H1 (cell line): Measurements from ENCODE around the gene PRKCA. TPM values are rescaled to one million over a fixed set of nuclear protein-coding genes. Genes with fewer than 3 reads are reported as not detected.

Experiments used
- CTCF ChIA-PET: fragments of 300-600 bp; sonication (Branson Sonifier 250); formaldehyde crosslinking; loops from one replicate; lab custom pipeline; 2021; ENCODE audit not compliant: partially characterized antibody; lab: Charles Lee
- POLR2A ChIA-PET: fragments of 300-600 bp; sonication (Branson Sonifier 250); formaldehyde crosslinking; loops from one replicate; lab custom pipeline; 2021; ENCODE audit warnings: inconsistent platforms; ENCODE audit not compliant: partially characterized antibody; lab: Charles Lee
- DNase-seq, 2 experiments: peaks; one replicate each; pipeline versions ENCODE4 v3.0.0 to v3.0.0-alpha.2; 2010 to 2022; ENCODE audit warnings: low spot score in 2 of 2, low read depth in 1 of 2, mixed read lengths in 1 of 2
- FAIRE-seq: peaks from 2 replicates; lab custom pipeline; 2011; peaks lifted over from hg19 to GRCh38; lab: Jason Lieb, UNC
- H2AFZ ChIP-seq: 2 replicates; pipeline ENCODE4 v1.8.1; 2012; ENCODE audit warnings: low read length, inconsistent platforms
- H2AK5ac ChIP-seq: 2 replicates; pipeline ENCODE4 v1.6.1; 2013; ENCODE audit warnings: low read depth, low read length
- H2BK120ac ChIP-seq: replicated peaks from 2 replicates; pipeline ENCODE3; 2013; ENCODE audit warnings: low read depth, low read length, inconsistent platforms
- H2BK12ac ChIP-seq: 2 replicates; pipeline ENCODE4 v1.6.1; 2013; ENCODE audit warnings: low read depth, low read length
- H2BK15ac ChIP-seq: 2 replicates; pipeline ENCODE4 v1.6.1; 2013; ENCODE audit warnings: low read length
- H2BK20ac ChIP-seq: 2 replicates; pipeline ENCODE4 v1.6.1; 2013; ENCODE audit warnings: low read length
- H2BK5ac ChIP-seq: 2 replicates; pipeline ENCODE4 v1.6.1; 2013; ENCODE audit warnings: low read depth, low read length
- H3K14ac ChIP-seq: 2 replicates; pipeline ENCODE4 v1.6.1; 2013; ENCODE audit warnings: inconsistent platforms; ENCODE audit not compliant: insufficient read length
- H3K18ac ChIP-seq: 2 replicates; pipeline ENCODE4 v1.6.1; 2013; ENCODE audit warnings: low read length; ENCODE audit errors: extremely low read depth
- H3K23ac ChIP-seq: 2 replicates; pipeline ENCODE4 v1.6.1; 2013; ENCODE audit warnings: inconsistent platforms; ENCODE audit not compliant: insufficient read length
- H3K23me2 ChIP-seq: 2 replicates; pipeline ENCODE4 v1.6.1; 2013; ENCODE audit warnings: low read depth, low read length
- H3K27ac ChIP-seq: 2 replicates; pipeline ENCODE4 v1.6.1; 2011; ENCODE audit warnings: low read depth, low read length, inconsistent platforms
- H3K27me3 ChIP-seq, 4 experiments: replicated peaks in 1 of 4; 1 replicate in 1 of 4; 2 replicates in 3 of 4; pipeline versions ENCODE4 v1.6.1 to v1.8.1; 2011 to 2013; ENCODE audit warnings: low read length in 3 of 4, mild to moderate bottlenecking in 3 of 4, inconsistent platforms in 2 of 4, mixed read lengths in 2 of 4, moderate library complexity in 1 of 4; ENCODE audit not compliant: control insufficient read depth in 3 of 4, insufficient read depth in 3 of 4; ENCODE audit errors: extremely low read depth in 1 of 4
- H3K36me3 ChIP-seq, 4 experiments: 2 replicates each; pipeline versions ENCODE4 v1.6.1 to v1.8.1; 2011 to 2013; ENCODE audit warnings: mild to moderate bottlenecking in 4 of 4, low read length in 3 of 4, moderate library complexity in 2 of 4, control low read depth in 1 of 4, inconsistent platforms in 1 of 4; ENCODE audit not compliant: insufficient read depth in 4 of 4, control insufficient read depth in 2 of 4
- H3K4ac ChIP-seq: replicated peaks from 2 replicates; pipeline ENCODE3; 2013; ENCODE audit warnings: low read length, low read depth, mixed read lengths, inconsistent platforms; ENCODE audit not compliant: insufficient read length
- H3K4me1 ChIP-seq, 4 experiments: replicated peaks in 1 of 4; 1 replicate in 1 of 4; 2 replicates in 3 of 4; pipeline versions ENCODE4 v1.6.1 to v1.8.1; 2011 to 2013; ENCODE audit warnings: low read length in 3 of 4, inconsistent platforms in 2 of 4, mixed read lengths in 1 of 4; ENCODE audit not compliant: insufficient read depth in 4 of 4, control insufficient read depth in 3 of 4
- H3K4me2 ChIP-seq, 2 experiments: 2 replicates each; pipeline versions ENCODE4 v1.6.1 to v1.8.1; 2011 to 2013; ENCODE audit warnings: low read depth in 2 of 2, low read length in 2 of 2, control low read depth in 1 of 2, inconsistent platforms in 1 of 2, mild to moderate bottlenecking in 1 of 2; ENCODE audit not compliant: insufficient read depth in 1 of 2
- H3K4me3 ChIP-seq, 4 experiments: fragments of 200-600, 300-600 bp in 1 of 4; sonication (generic), shearing (Covaris generic), sonication (Bioruptor Twin) in 1 of 4; 2 replicates each; pipeline versions ENCODE4 v1.5.1 to v1.8.1; 2011 to 2016; ENCODE audit warnings: low read length in 4 of 4, low read depth in 3 of 4, control low read depth in 2 of 4, inconsistent platforms in 2 of 4, mild to moderate bottlenecking in 2 of 4, mixed read lengths in 1 of 4, moderate library complexity in 1 of 4; ENCODE audit not compliant: insufficient read depth in 2 of 4; ENCODE audit errors: extremely low read depth in 1 of 4
- H3K56ac ChIP-seq: replicated peaks from 2 replicates; pipeline ENCODE3; 2013; ENCODE audit warnings: low read depth, mild to moderate bottlenecking, mixed read lengths, low read length, inconsistent platforms; ENCODE audit not compliant: insufficient read length
- H3K79me1 ChIP-seq: 2 replicates; pipeline ENCODE4 v1.6.1; 2013; ENCODE audit warnings: low read depth, low read length, control low read depth
- H3K79me2 ChIP-seq, 2 experiments: 2 replicates each; pipeline versions ENCODE4 v1.6.1 to v1.8.1; 2012 to 2013; ENCODE audit warnings: low read length in 2 of 2, mild to moderate bottlenecking in 2 of 2, inconsistent platforms in 1 of 2; ENCODE audit not compliant: insufficient read depth in 2 of 2, control insufficient read depth in 1 of 2
- H3K9ac ChIP-seq, 4 experiments: replicated peaks in 1 of 4; 1 replicate in 1 of 4; 2 replicates in 3 of 4; pipeline versions ENCODE4 v1.6.1 to v1.8.1; 2011 to 2013; ENCODE audit warnings: low read depth in 3 of 4, low read length in 3 of 4, control low read depth in 2 of 4, mild to moderate bottlenecking in 2 of 4, moderate library complexity in 2 of 4, inconsistent platforms in 1 of 4; ENCODE audit errors: extremely low read depth in 1 of 4
- H3K9me3 ChIP-seq, 2 experiments: 2 replicates each; pipeline versions ENCODE4 v1.6.1 to v1.8.1; 2012 to 2013; ENCODE audit warnings: mild to moderate bottlenecking in 2 of 2, moderate library complexity in 2 of 2, control low read depth in 1 of 2, inconsistent platforms in 1 of 2, low read depth in 1 of 2, low read length in 1 of 2, mixed read lengths in 1 of 2; ENCODE audit not compliant: insufficient read depth in 2 of 2
- H4K20me1 ChIP-seq, 2 experiments: replicated peaks in 1 of 2; 2 replicates each; pipeline versions ENCODE3 to v1.8.1; 2011 to 2013; ENCODE audit warnings: inconsistent platforms in 2 of 2, low read length in 2 of 2, mild to moderate bottlenecking in 1 of 2; ENCODE audit not compliant: insufficient read depth in 2 of 2, control insufficient read depth in 1 of 2
- H4K5ac ChIP-seq: 2 replicates; pipeline ENCODE4 v1.6.1; 2013; ENCODE audit warnings: low read length, low read depth, mixed read lengths, inconsistent platforms; ENCODE audit not compliant: insufficient read length
- H4K8ac ChIP-seq: 2 replicates; pipeline ENCODE4 v1.8.0; 2013; ENCODE audit warnings: mild to moderate bottlenecking, moderate library complexity, low read length, inconsistent platforms; ENCODE audit not compliant: insufficient read depth; ENCODE audit errors: extremely low read depth
- H4K91ac ChIP-seq: replicated peaks from 2 replicates; pipeline ENCODE3; 2013; ENCODE audit warnings: low read length, mixed read lengths, inconsistent platforms; ENCODE audit not compliant: insufficient read length
- EP300 ChIP-seq, 2 experiments: IDR thresholded peaks; 1 replicate in 1 of 2; 2 replicates in 1 of 2; pipeline ENCODE4 v1.6.1; 2011 to 2012; ENCODE audit warnings: low read depth in 2 of 2, low read length in 2 of 2, mild to moderate bottlenecking in 2 of 2, borderline replicate concordance in 1 of 2, inconsistent platforms in 1 of 2, moderate library complexity in 1 of 2
- POLR2A ChIP-seq, 2 experiments: IDR thresholded peaks; 1 replicate in 1 of 2; 2 replicates in 1 of 2; pipeline ENCODE4 v1.6.1; 2011; ENCODE audit warnings: low read depth in 2 of 2, low read length in 2 of 2, mild to moderate bottlenecking in 2 of 2; ENCODE audit errors: control extremely low read depth in 1 of 2
- WGBS, 2 experiments: shearing (Covaris generic) in 1 of 2; methylation state at CpG; one replicate each; pipeline versions ENCODE4 v1.1.6 to v1.1.7; 2013 to 2015; ENCODE audit warnings: low lambda C conversion rate in 2 of 2, mixed read lengths in 2 of 2, inconsistent platforms in 1 of 2, low coverage in 1 of 2, missing lambda C conversion rate in 1 of 2; ENCODE audit not compliant: insufficient replicate concordance in 2 of 2, insufficient coverage in 1 of 2, insufficient read length in 1 of 2; ENCODE audit errors: extremely low coverage in 1 of 2, missing lambda C conversion rate in 1 of 2; 5-methylcytosine and 5-hydroxymethylcytosine counted together
- polyA plus RNA-seq, 7 experiments: library from polyadenylated mRNA; depleted of rRNA in 3 of 7; stranded (reverse) in 5 of 7; unstranded in 2 of 7; fragments of >200 nt in 5 of 7; fragments of 200-250 nt in 2 of 7; gene quantifications; 1 replicate in 5 of 7; 2 replicates in 1 of 7; 4 replicates in 1 of 7; pipeline versions ENCODE4 v1.2.1 to v1.2.3, GENCODE V29; 2011 to 2013; ENCODE audit warnings: missing spikeins in 2 of 7, mixed read lengths in 2 of 7
- total RNA-seq: library from RNA; stranded (reverse); fragmentation: NEBNext Ultra II Directional; extraction: Animal tissue kit (Norgen Biotek cat#: 25700); gene quantifications from 2 replicates; pipeline ENCODE4 v1.2.1, GENCODE V29; 2021

PRKCA gene
- total and polyA plus RNA-seq, 2 of the 8 experiments (the other 6 are each of a cell fraction or from before 2014, with no cell fraction given): 5.8 to 17.8 TPM

DNA sequence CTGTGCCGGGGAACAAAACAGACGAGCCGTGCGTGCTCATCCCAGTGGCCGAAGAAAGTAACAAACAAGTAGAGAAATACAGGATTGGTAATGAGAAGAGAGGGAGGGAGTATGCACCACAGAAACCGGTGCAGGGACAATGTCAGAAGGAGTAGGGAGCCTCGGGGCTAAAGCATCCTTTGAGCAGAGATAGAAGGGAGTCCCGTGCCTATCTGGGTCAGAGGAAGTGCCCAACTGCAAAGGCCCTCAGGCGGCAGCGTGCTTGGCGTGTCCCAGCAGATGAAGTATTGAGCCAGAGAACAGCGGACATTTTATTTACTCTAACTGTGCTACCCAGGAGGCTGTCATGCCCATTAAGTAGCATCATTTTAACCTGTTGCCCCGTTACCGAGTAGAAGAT lies 417.6 kb downstream of the PRKCA start:
- H3K23me2 ChIP-seq: no peaks in the 10 kb centered on the region
- CTCF ChIA-PET: interaction anchor here (0.6 to 3.5 kb wide), 4 partner anchors 8 to 189 kb away, joined by 3 to 16 read pairs (median 4); no protein-coding TSS in a partner anchor
- no peak overlapping the region for H3K4me3 ChIP-seq
- H2BK20ac ChIP-seq: no peak overlapping the region
- no peak overlapping the region for H3K56ac ChIP-seq
- peak overlapping the region; percentile 36; the same call in 1 of the 2 replicates for H2BK15ac ChIP-seq
- no peak overlapping the region for H3K18ac ChIP-seq
- DNase-seq (no peak), FAIRE-seq (no peak)
- no peaks in the 10 kb centered on the region for H3K79me2 ChIP-seq
- H2AK5ac ChIP-seq: no peak overlapping the region
- H4K91ac ChIP-seq: no peak overlapping the region
- H3K79me1 ChIP-seq: no peaks in the 10 kb centered on the region
- TF ChIP-seq EP300 (IDR thresholded peaks at IDR 0.05; ENCODE audit: borderline replicate concordance in 1 of 2, low read depth in 2 of 2, low read length in 2 of 2): no peak
- TF ChIP-seq POLR2A (IDR thresholded peaks at IDR 0.05; ENCODE audit: control extremely low read depth in 1 of 2, low read depth in 2 of 2, low read length in 2 of 2): no peak
- no peak overlapping the region for H2BK120ac ChIP-seq
- H4K20me1 ChIP-seq: peaks cover 0 to 1% of the 10 kb centered on the region in 2 experiments
- H3K27me3 ChIP-seq: no peaks in the 10 kb centered on the region
- H2BK12ac ChIP-seq: no peak overlapping the region
- H3K27ac ChIP-seq: no peak overlapping the region
- H2BK5ac ChIP-seq: no peak overlapping the region
- H3K9me3 ChIP-seq: no peaks in the 10 kb centered on the region
- H3K23ac ChIP-seq: no peak overlapping the region
- WGBS, 2 experiments: 90% methylated on average over 14 of the region's 14 CpGs; no CpG with 5 or more reads in 1 of the 2 experiments
- no peak overlapping the region for H2AFZ ChIP-seq
- H3K36me3 ChIP-seq: no peaks in the 10 kb centered on the region
- H3K4ac ChIP-seq: no peak overlapping the region
- no peak overlapping the region for H3K9ac ChIP-seq
- H4K8ac ChIP-seq: no peak overlapping the region
- H4K5ac ChIP-seq: no peak overlapping the region
- peaks cover 11 to 28% (median 15%) of the 10 kb centered on the region in 4 experiments for H3K4me1 ChIP-seq
- no peak overlapping the region for H3K14ac ChIP-seq
- POLR2A ChIA-PET: no interaction called here
- no peak overlapping the region for H3K4me2 ChIP-seq
